ENCODE measurements around the gene ARID1B.

The ARID1B gene

GRCh38 chr6:156840136-156840535, 63.0 kb downstream of the ARID1B start:
- TF ChIP-seq ZFX (IDR thresholded peaks at IDR 0.05) (no peak), CTCF (conservative IDR thresholded peaks at IDR 0.05) (no peak)

GRCh38 chr6:156840606-156841005, 63.4 kb downstream of the ARID1B start:
- H3K27ac ChIP-seq = no peak overlapping the region
- TF ChIP-seq ZFX (IDR thresholded peaks at IDR 0.05) (no peak), CTCF (conservative IDR thresholded peaks at IDR 0.05) (no peak)

More at GRCh38 chr6:156840136-156840535, 63.0 kb downstream of the ARID1B start:
- no peak overlapping the region for H3K27ac ChIP-seq

GRCh38 chr6:156841508-156841907, 64.3 kb downstream of the ARID1B start:
- H3K27ac ChIP-seq = no peak overlapping the region

GRCh38 chr6:156842598-156843250, 65.5 kb downstream of the ARID1B start:
- no peak for TF ChIP-seq CTCF (conservative IDR thresholded peaks at IDR 0.05)
- TF ChIP-seq ZFX (IDR thresholded peaks at IDR 0.05) = no peak
- H3K27ac ChIP-seq = no peak overlapping the region

More at GRCh38 chr6:156841508-156841907, 64.3 kb downstream of the ARID1B start:
- TF ChIP-seq CTCF (conservative IDR thresholded peaks at IDR 0.05) (no peak), ZFX (IDR thresholded peaks at IDR 0.05) (no peak)

GRCh38 chr6:156844089-156844488, 66.9 kb downstream of the ARID1B start:
- no peak overlapping the region for H3K27ac ChIP-seq
- TF ChIP-seq CTCF (conservative IDR thresholded peaks at IDR 0.05) (no peak), ZFX (IDR thresholded peaks at IDR 0.05) (no peak)

- no peak for TF ChIP-seq ZFX (IDR thresholded peaks at IDR 0.05)
- no peak for TF ChIP-seq CTCF (conservative IDR thresholded peaks at IDR 0.05)
Measured at GRCh38 chr6:156845454-156846155, 68.4 kb downstream of the ARID1B start.

GRCh38 chr6:156846845-156847599, 69.8 kb downstream of the ARID1B start:
- TF ChIP-seq CTCF (conservative IDR thresholded peaks at IDR 0.05) (no peak), ZFX (IDR thresholded peaks at IDR 0.05) (no peak)
- H3K27ac ChIP-seq = no peak overlapping the region

More at GRCh38 chr6:156845454-156846155, 68.4 kb downstream of the ARID1B start:
- H3K27ac ChIP-seq = no peak overlapping the region
